Cardiac muscle cell (in vitro differentiated cells and primary cell): ENCODE data around the gene NOS2. TPM values are rescaled to one million over a fixed set of nuclear protein-coding genes. Genes with fewer than 3 reads are reported as not detected.
"Not testable (repeated sequence)": the region's sequence is repeated elsewhere in the genome, so short reads cannot be mapped to it uniquely, and the experiment has no call there.

Source experiments
- DNase-seq, 2 donors: peaks; one replicate each; pipeline versions ENCODE4 v3.0.0 to v3.0.0-alpha.2; 2010 to 2017; ENCODE audit warnings: low read depth in 1 of 2, low spot score in 1 of 2
- H3K27ac ChIP-seq: fragments of 200-600 bp; sonication (generic); 2 replicates; pipeline ENCODE4 v1.5.1; 2016
- H3K27me3 ChIP-seq: fragments of 200-600 bp; sonication (generic); 2 replicates; pipeline ENCODE4 v1.6.0; 2016; ENCODE audit warnings: control low read depth
- H3K36me3 ChIP-seq: fragments of 200-600 bp; sonication (generic); 2 replicates; pipeline ENCODE4 v1.5.1; 2016; ENCODE audit warnings: control low read depth
- H3K4me1 ChIP-seq: fragments of 200-600 bp; sonication (generic); 2 replicates; pipeline ENCODE4 v1.8.1; 2017; ENCODE audit warnings: low read depth, mild to moderate bottlenecking, mixed run types
- H3K4me3 ChIP-seq: fragments of 200-600 bp; sonication (generic); 2 replicates; pipeline ENCODE4 v1.5.1; 2016; ENCODE audit warnings: mild to moderate bottlenecking
- H3K9me3 ChIP-seq: fragments of 200-600 bp; sonication (generic); 2 replicates; pipeline ENCODE4 v1.5.1; 2017; ENCODE audit warnings: low read depth, mild to moderate bottlenecking, control low read depth
- polyA plus RNA-seq: library from polyadenylated mRNA; unstranded; fragments of >200 nt; fragmentation: Nextera tagmentation; extraction: Ambion mirVana; gene quantifications from 2 replicates; pipeline ENCODE4 v1.2.1, GENCODE V29; 2016
- total RNA-seq: library from RNA; depleted of rRNA; stranded (reverse); fragments of >200 nt; gene quantifications from 2 replicates; pipeline ENCODE4 v1.2.3, GENCODE V29; 2016
- TF ChIP-seq, protein P1 (sequence below): IDR thresholded peaks from 2 replicates; pipeline ENCODE4 v1.5.1; 2012; ENCODE audit warnings: low read depth, mild to moderate bottlenecking, low read length

NOS2 gene
- total and polyA plus RNA-seq, 2 experiments from 2014 or later, result 0.20 to 0.54 TPM

DNA sequence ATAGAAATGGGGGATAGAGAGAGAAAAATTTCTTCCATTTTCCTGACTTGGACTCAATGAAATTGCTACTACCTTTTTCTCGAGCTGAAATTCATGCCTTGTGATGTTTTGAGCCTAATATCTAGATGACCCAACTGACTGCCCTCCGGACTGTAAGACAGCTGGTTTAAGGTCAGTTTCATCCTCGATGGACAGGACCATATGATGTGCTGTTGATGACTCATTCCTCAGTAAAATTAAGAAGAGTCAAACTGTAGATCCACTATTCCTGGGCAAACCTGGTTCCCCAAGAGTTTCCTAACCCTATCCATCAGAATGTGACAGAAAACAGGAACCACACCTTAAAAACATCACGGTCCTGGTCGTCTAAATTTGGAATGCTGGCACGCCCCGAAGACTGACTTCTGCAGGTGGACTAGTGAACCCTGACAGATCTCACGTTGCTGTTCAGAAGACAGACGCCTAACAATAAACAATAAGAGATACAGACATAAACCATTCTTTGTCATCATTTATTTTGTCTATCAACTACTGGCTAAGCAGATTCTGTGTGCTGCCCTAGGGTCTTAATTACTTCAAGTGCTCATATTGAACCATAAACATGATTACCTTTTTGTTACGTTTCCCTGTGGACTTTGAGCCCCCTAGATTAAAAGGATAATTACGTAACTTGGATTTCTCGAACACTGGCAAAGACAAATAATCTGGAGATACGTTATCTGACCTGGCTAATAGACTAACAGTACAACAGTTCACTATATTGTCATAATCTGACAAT, 45.1 kb upstream of the NOS2 start:
- DNase-seq, result no peak
- H3K27ac ChIP-seq, result no peak overlapping the region
- H3K4me3 ChIP-seq, result no peak overlapping the region
- no peaks in the 10 kb centered on the region for H3K36me3 ChIP-seq
- H3K27me3 ChIP-seq, result no peaks in the 10 kb centered on the region
- H3K4me1 ChIP-seq, result no peaks in the 10 kb centered on the region
- TF ChIP-seq, protein P1, sequence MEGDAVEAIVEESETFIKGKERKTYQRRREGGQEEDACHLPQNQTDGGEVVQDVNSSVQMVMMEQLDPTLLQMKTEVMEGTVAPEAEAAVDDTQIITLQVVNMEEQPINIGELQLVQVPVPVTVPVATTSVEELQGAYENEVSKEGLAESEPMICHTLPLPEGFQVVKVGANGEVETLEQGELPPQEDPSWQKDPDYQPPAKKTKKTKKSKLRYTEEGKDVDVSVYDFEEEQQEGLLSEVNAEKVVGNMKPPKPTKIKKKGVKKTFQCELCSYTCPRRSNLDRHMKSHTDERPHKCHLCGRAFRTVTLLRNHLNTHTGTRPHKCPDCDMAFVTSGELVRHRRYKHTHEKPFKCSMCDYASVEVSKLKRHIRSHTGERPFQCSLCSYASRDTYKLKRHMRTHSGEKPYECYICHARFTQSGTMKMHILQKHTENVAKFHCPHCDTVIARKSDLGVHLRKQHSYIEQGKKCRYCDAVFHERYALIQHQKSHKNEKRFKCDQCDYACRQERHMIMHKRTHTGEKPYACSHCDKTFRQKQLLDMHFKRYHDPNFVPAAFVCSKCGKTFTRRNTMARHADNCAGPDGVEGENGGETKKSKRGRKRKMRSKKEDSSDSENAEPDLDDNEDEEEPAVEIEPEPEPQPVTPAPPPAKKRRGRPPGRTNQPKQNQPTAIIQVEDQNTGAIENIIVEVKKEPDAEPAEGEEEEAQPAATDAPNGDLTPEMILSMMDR, result no peak
- no peaks in the 10 kb centered on the region for H3K9me3 ChIP-seq

GRCh38 chr17:27840688-27841087, 40.4 kb upstream of the NOS2 start:
- Histone ChIP-seq H3K27me3 (no peaks in the 10 kb centered on the region), H3K36me3 (no peaks in the 10 kb centered on the region), H3K27ac (no peak overlapping the region), H3K4me3 (no peak overlapping the region), H3K4me1 (no peaks in the 10 kb centered on the region), H3K9me3 (no peaks in the 10 kb centered on the region)
- no peak for DNase-seq
- TF ChIP-seq, protein P1, result no peak

- not testable (repeated sequence) for H3K36me3 ChIP-seq, H3K4me1 ChIP-seq, H3K4me3 ChIP-seq, DNase-seq, H3K27ac ChIP-seq, H3K27me3 ChIP-seq, H3K9me3 ChIP-seq
Observed at GRCh38 chr17:27840406-27840678, 40.0 kb upstream of the NOS2 start.

DNA sequence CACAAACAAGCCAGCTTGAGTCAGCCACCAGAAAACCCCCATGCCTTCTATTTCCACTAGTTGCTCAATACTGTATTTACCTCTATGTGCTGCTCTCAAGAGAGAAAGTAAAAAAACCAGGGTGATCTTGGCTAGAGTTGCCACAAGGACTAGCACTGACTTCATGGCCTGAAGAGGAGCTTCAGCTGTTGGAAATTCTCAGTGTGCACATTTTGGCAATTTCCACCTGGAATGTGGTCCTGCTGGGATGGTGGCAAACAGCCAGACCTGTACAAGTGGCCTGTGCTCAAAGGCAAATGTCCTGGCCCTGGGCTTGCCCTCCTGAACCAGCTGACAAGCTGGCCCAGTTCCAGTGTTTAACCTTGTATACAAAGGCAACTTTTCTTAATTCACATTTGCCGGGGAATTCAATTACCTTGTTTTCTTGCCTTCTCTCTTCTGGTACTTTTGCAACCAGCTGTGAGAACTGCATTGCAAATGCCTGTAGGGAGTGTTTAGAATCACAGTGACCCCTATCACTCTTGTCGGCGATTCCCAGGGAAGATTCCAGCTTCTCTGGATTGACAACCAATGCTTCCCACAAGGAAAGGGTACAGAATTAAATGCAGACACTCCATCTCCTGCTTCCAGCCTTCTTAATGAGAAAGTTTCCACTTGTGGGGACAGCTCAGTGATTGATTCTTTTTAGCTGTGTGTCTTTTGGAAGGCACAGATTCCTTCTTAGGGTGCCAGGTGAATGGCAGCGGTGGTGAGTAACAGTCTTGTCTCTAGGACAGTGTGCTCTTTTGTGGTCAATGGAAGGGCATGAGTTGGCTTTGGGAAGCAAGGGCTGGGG, 39.5 kb upstream of the NOS2 start:
- not testable (repeated sequence) for H3K9me3 ChIP-seq, H3K27ac ChIP-seq, H3K36me3 ChIP-seq, H3K4me3 ChIP-seq, H3K27me3 ChIP-seq, DNase-seq, H3K4me1 ChIP-seq

DNA sequence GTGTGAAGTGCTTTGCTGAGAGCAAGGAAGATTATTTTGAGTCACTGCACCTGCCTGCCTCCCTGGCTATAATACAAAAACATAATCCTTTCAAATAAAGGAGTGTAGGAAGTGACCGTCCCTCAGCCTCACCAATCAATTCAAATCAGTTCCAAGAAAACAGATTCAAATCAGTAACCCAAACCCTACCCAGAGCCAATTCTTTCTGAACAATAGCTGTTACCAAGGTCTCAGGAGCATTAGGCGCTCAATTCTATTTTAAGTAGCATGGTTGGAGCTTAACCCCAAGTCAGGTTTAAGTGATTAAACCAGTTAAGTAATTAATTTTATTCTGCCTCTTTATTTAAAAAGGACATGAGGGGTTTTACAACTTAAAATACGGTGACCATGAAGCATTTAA, 38.3 kb upstream of the NOS2 start:
- H3K27me3 ChIP-seq, H3K36me3 ChIP-seq, H3K4me1 ChIP-seq, H3K4me3 ChIP-seq, H3K9me3 ChIP-seq, DNase-seq, H3K27ac ChIP-seq: not testable (repeated sequence)

DNA sequence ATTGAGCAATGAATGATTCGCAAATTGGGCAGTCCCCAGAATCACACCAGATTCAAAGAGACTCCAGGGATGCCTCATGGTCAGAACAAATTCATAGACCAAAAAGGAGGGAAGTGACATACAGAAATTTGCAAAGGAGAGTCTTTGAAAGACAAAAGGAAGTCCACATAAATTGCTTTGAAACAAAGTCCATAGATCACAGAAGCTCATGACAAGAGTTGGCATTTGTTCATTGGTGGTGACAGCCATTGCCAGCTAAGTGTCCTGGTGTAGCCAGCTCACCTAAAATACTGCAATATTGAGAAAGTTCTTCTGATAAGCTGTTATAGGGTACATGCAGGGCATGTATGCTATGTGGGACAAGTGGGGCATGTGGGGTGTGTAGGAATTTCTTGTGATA, 37.4 kb upstream of the NOS2 start:
- H3K36me3 ChIP-seq, H3K9me3 ChIP-seq, H3K4me3 ChIP-seq, H3K27ac ChIP-seq, H3K4me1 ChIP-seq, DNase-seq, H3K27me3 ChIP-seq: not testable (repeated sequence)

- Histone ChIP-seq H3K4me1 (no peaks in the 10 kb centered on the region), H3K27me3 (no peaks in the 10 kb centered on the region), H3K27ac (no peak overlapping the region), H3K36me3 (no peaks in the 10 kb centered on the region), H3K9me3 (no peaks in the 10 kb centered on the region), H3K4me3 (no peak overlapping the region)
- TF ChIP-seq, protein P1, result no peak
- no peak for DNase-seq
Observed at GRCh38 chr17:27836651-27837050, 36.3 kb upstream of the NOS2 start.
